ENCODE data around the gene C16orf96.

C16orf96 gene

DNA sequence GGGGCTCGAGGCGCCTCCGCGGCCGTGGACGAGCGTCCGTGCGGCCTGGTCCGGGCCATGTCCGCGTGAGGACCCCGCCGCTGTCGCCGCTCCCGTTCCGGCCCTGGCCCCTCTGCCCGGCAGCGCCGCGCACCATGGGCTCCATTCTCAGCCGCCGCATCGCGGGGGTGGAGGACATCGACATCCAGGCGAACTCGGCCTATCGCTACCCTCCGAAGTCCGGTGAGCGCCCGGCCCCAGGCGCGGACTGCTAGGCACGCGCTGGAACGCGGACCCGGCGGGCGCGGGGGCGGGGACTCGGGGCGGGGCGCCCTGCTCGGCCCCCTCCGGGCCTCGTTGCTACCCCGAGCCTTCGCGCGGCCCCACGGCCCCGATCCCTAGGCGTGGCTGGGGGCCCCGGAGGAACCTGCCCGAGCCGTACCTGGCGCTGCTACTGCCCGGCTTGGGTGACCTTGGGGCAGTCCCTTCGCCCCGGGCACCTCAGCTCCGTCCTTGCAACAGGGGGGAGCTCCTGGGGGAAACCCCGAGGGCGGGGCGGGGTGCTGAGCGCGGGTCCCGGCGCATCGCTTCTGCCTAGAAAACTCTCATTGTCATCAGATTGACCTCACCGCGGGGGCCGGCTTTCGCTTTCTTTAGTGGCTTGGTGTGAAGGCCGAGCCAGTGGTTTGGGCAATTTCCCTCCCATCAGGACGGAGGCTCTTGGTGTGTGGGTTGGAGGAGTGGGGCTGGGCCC lies 68.9 kb downstream of the C16orf96 start (continued):
- TF ChIP-seq, protein P1, sequence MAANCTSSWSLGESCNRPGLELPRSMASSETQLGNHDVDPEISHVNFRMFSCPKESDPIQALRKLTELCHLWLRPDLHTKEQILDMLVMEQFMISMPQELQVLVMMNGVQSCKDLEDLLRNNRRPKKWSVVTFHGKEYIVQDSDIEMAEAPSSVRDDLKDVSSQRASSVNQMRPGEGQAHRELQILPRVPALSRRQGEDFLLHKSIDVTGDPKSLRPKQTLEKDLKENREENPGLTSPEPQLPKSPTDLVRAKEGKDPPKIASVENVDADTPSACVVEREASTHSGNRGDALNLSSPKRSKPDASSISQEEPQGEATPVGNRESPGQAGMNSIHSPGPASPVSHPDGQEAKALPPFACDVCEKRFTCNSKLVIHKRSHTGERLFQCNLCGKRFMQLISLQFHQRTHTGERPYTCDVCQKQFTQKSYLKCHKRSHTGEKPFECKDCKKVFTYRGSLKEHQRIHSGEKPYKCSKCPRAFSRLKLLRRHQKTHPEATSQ (tag by site-specific recombination; IDR thresholded peaks at IDR 0.05) = no peak
- TF ChIP-seq ZNF514 (tag by site-specific recombination; IDR thresholded peaks at IDR 0.05) (no peak), ZNF266 (tag by site-specific recombination; IDR thresholded peaks at IDR 0.05; ENCODE audit: low read depth) (no peak), ZNF776 (tag by site-specific recombination; IDR thresholded peaks at IDR 0.05; ENCODE audit: borderline replicate concordance) (no peak), ZNF404 (tag by site-specific recombination; IDR thresholded peaks at IDR 0.05) (no peak), ZNF629 (tag by site-specific recombination; IDR thresholded peaks at IDR 0.05) (no peak), ZNF202 (tag by site-specific recombination; IDR thresholded peaks at IDR 0.05; ENCODE audit: borderline replicate concordance) (no peak), ZNF354C (tag by site-specific recombination; IDR thresholded peaks at IDR 0.05; ENCODE audit: borderline replicate concordance, low read depth) (no peak), ZNF843 (tag by site-specific recombination; IDR thresholded peaks at IDR 0.05) (no peak), ZNF791 (tag by site-specific recombination; IDR thresholded peaks at IDR 0.05) (no peak), IKZF3 (tag by site-specific recombination; IDR thresholded peaks at IDR 0.05) (no peak), ZNF423 (tag by site-specific recombination; IDR thresholded peaks at IDR 0.05) (no peak), ZNF157 (tag by site-specific recombination; IDR thresholded peaks at IDR 0.05) (no peak), ZBTB8A (tag by site-specific recombination; IDR thresholded peaks at IDR 0.05) (no peak), ZNF335 (tag by site-specific recombination; conservative IDR thresholded peaks at IDR 0.05) (no peak), ZNF548 (tag by site-specific recombination; IDR thresholded peaks at IDR 0.05) (no peak), KLF16 (tag by site-specific recombination; IDR thresholded peaks at IDR 0.05) (no peak), ZNF292 (tag by site-specific recombination; IDR thresholded peaks at IDR 0.05; ENCODE audit: borderline replicate concordance, low read depth) (no peak), HOXD13 (CRISPR knock-in tag; IDR thresholded peaks at IDR 0.05; ENCODE audit: borderline replicate concordance) (0 out of 2 replicates have a peak, but pooled peaks have one; percentile 24), ZNF138 (tag by site-specific recombination; IDR thresholded peaks at IDR 0.05; ENCODE audit: borderline replicate concordance) (no peak), SALL2 (tag by site-specific recombination; IDR thresholded peaks at IDR 0.05; ENCODE audit: borderline replicate concordance) (no peak), HOXC10 (CRISPR knock-in tag; IDR thresholded peaks at IDR 0.05) (0 out of 2 replicates have a peak, but pooled peaks have one; percentile 78), ZNF830 (tag by site-specific recombination; IDR thresholded peaks at IDR 0.05; ENCODE audit: low read depth) (no peak), ZNF112 (tag by site-specific recombination; IDR thresholded peaks at IDR 0.05) (no peak)
- TF ChIP-seq, protein P2, sequence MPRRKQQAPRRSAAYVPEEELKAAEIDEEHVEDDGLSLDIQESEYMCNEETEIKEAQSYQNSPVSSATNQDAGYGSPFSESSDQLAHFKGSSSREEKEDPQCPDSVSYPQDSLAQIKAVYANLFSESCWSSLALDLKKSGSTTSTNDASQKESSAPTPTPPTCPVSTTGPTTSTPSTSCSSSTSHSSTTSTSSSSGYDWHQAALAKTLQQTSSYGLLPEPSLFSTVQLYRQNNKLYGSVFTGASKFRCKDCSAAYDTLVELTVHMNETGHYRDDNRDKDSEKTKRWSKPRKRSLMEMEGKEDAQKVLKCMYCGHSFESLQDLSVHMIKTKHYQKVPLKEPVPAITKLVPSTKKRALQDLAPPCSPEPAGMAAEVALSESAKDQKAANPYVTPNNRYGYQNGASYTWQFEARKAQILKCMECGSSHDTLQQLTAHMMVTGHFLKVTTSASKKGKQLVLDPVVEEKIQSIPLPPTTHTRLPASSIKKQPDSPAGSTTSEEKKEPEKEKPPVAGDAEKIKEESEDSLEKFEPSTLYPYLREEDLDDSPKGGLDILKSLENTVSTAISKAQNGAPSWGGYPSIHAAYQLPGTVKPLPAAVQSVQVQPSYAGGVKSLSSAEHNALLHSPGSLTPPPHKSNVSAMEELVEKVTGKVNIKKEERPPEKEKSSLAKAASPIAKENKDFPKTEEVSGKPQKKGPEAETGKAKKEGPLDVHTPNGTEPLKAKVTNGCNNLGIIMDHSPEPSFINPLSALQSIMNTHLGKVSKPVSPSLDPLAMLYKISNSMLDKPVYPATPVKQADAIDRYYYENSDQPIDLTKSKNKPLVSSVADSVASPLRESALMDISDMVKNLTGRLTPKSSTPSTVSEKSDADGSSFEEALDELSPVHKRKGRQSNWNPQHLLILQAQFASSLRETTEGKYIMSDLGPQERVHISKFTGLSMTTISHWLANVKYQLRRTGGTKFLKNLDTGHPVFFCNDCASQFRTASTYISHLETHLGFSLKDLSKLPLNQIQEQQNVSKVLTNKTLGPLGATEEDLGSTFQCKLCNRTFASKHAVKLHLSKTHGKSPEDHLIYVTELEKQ (tag by site-specific recombination; IDR thresholded peaks at IDR 0.05; ENCODE audit: borderline replicate concordance) = no peak
- TF ChIP-seq, protein P3, sequence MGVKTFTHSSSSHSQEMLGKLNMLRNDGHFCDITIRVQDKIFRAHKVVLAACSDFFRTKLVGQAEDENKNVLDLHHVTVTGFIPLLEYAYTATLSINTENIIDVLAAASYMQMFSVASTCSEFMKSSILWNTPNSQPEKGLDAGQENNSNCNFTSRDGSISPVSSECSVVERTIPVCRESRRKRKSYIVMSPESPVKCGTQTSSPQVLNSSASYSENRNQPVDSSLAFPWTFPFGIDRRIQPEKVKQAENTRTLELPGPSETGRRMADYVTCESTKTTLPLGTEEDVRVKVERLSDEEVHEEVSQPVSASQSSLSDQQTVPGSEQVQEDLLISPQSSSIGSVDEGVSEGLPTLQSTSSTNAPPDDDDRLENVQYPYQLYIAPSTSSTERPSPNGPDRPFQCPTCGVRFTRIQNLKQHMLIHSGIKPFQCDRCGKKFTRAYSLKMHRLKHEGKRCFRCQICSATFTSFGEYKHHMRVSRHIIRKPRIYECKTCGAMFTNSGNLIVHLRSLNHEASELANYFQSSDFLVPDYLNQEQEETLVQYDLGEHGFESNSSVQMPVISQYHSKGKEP (tag by site-specific recombination; IDR thresholded peaks at IDR 0.05) = no peak
- TF ChIP-seq, protein P4, sequence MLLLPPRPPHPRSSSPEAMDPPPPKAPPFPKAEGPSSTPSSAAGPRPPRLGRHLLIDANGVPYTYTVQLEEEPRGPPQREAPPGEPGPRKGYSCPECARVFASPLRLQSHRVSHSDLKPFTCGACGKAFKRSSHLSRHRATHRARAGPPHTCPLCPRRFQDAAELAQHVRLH (tag by site-specific recombination; IDR thresholded peaks at IDR 0.05) = no peak
- TF ChIP-seq, protein P5, sequence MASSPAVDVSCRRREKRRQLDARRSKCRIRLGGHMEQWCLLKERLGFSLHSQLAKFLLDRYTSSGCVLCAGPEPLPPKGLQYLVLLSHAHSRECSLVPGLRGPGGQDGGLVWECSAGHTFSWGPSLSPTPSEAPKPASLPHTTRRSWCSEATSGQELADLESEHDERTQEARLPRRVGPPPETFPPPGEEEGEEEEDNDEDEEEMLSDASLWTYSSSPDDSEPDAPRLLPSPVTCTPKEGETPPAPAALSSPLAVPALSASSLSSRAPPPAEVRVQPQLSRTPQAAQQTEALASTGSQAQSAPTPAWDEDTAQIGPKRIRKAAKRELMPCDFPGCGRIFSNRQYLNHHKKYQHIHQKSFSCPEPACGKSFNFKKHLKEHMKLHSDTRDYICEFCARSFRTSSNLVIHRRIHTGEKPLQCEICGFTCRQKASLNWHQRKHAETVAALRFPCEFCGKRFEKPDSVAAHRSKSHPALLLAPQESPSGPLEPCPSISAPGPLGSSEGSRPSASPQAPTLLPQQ (tag by site-specific recombination; IDR thresholded peaks at IDR 0.05) = no peak
- TF ChIP-seq, protein P6, sequence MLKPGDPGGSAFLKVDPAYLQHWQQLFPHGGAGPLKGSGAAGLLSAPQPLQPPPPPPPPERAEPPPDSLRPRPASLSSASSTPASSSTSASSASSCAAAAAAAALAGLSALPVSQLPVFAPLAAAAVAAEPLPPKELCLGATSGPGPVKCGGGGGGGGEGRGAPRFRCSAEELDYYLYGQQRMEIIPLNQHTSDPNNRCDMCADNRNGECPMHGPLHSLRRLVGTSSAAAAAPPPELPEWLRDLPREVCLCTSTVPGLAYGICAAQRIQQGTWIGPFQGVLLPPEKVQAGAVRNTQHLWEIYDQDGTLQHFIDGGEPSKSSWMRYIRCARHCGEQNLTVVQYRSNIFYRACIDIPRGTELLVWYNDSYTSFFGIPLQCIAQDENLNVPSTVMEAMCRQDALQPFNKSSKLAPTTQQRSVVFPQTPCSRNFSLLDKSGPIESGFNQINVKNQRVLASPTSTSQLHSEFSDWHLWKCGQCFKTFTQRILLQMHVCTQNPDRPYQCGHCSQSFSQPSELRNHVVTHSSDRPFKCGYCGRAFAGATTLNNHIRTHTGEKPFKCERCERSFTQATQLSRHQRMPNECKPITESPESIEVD (tag by site-specific recombination; IDR thresholded peaks at IDR 0.05) = no peak

All from HEK293 (cell line).